Stimulated activated naive CD8-positive, alpha-beta T cell treated with anti-CD3 and anti-CD28 coated beads, Interleukin-15, Interleukin-2, amounts not matched to agents 100 U/mL and 50 U/mL, for 24 hours (primary cell): ENCODE results near the gene ANKRD63.

Source experiments
- ATAC-seq: fragments of 150-1000 bp; cut with Tn5 transposase; one replicate; pipeline ENCODE4 v1.10.0; 2021
- DNase-seq: peaks from one replicate; pipeline ENCODE4 v3.0.0; 2021

ANKRD63 gene

GRCh38 chr15:40257656-40258450 lies 25.0 kb downstream of the ANKRD63 start:
- no peak for DNase-seq
- ATAC-seq = no peak

DNA sequence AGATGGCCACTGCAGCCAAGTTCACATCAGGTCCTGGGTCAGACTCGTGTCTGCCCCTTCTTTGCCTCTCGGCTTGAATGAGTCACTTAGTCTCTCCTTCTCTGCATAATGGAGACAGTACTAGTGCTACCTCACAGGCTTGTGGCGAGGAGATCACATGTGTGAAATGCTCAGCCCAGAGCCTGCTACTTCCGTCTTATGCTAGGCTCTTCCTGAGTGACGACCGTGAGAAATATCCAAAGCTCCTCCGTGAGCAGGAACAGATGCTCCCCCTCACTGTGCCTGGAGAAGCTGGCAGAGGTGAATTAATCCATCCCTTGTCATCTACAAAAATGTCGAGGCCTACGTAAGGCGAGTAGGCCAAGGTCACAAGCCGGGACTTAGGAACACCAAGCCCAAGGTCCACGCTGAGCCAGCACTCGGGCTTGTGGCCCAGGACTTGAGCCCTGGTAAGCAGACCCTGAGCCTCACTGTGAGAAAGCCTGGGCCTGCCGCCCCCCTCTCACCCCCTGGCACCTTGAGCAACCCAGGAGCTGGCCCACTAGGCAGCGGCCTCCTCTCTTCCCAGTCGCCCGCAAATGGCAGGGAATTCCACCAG lies 26.1 kb downstream of the ANKRD63 start:
- ATAC-seq (peak; percentile 55), DNase-seq (no peak)

- DNase-seq (no peak), ATAC-seq (no peak)
Measured at GRCh38 chr15:40255033-40255432, 27.8 kb downstream of the ANKRD63 start.

DNA sequence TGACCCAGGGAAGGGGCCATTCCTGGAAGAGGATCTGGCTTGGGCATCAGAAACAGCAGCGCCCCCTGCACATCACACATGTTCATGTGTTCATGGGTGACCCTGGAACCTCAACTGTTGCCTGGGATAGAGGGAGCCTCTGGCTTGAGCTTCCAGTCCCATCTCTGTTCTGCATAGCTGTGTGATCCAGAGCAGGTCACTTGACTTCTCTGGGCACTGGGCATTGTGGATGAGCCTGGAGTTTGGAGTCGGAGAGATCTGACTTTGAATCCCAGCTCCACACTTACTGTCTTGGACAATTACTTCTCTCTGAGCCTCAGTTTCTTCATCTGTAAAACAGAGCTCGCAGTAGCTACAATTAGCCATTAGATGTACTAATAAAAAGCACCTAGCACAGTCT lies 28.4 kb downstream of the ANKRD63 start:
- DNase-seq (no peak), ATAC-seq (no peak)

GRCh38 chr15:40253167-40253790 lies 29.6 kb downstream of the ANKRD63 start:
- DNase-seq (no peak), ATAC-seq (no peak)

DNA sequence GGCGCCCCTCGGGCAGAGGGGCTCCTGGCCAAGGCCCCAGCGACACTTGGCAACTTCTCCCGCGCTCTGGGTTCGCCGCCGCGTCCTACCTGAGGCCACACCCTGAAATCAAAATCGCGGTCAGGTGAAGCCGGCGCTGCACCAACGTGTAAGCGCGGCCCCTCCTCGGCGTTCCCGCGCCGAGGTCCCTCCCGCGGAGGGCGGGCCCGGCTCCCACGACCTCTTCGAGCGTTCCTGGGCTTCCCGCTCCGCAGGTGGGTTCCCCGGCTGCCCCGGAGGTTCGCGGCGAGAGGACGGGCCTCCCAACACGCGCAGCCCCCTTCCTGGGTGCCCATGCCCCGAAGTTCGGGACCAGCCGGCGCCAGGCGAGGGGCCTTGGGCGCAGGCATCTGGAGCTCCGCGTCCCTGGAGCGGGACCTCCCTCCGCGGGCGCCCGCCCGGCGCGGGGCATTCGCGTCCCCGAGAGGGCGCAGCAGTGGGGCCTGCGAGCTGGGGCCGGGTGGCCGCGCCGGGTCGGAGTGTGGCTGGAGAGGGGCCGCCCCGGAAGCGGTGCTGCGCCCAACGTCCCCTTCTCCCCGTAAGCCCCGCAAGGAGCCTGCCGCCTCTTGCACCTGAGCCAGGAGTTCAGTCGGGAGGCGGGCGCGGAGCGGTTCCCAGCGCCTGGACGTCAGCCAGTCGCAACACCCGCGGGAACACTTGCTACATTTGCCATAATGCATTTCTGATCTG lies 30.3 kb downstream of the ANKRD63 start:
- DNase-seq (peak; percentile 16), ATAC-seq (peak; percentile 16)

DNA sequence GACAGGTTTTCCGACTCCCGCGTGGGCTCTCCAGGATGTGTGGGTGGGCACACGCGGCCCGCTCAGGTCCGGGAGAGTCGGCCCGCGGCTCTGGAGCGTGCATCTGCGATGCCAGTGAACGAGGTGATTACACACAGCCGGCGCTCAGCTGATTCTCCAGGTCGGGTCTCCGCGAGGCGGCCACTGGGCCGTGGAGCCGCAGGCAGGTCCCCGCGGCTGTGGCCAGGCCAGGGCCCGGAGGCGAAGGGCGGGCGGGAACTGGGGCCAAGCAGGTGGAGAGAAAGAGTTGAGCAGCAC lies 30.8 kb downstream of the ANKRD63 start:
- ATAC-seq = no peak

GRCh38 chr15:40251486-40252140 lies 31.3 kb downstream of the ANKRD63 start:
- no peak for ATAC-seq

More for the DNA sequence above, 30.8 kb downstream of the ANKRD63 start:
- no peak for DNase-seq

DNA sequence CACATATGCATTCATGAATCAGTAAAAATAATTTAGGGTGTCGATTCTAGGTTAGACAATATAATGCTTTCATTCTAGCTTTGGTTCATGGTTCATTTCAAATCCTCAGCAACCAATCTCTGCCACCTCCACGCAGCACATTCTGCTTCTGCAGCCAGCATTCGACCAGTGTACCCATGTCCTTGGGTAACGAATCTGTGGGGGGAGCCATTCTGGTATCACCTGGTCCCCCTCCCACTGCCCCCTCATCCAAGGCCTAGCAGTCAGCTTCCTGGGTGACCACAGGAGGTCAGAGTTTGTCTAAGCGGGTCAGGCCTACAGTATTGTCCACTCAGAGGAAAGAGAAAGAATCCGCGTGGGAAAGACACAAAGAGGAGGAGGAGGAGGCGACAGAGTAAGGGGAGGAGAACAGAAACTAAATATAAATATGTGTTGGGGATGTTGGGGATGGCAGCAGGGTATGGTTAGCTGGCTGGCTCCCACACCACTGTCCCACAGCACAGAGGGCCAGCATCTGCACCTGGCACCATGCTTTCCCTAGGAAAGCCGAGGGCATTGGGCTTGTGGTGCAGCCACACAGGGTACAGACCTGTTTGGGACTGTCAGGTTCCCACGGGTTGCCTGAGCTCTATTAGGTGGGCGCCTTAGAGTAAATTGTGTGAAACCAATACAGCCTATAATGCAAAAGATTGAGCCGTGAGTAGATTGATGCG lies 31.9 kb downstream of the ANKRD63 start:
- no peak for DNase-seq
- no peak for ATAC-seq

More at GRCh38 chr15:40251486-40252140, 31.3 kb downstream of the ANKRD63 start:
- no peak for DNase-seq

DNA sequence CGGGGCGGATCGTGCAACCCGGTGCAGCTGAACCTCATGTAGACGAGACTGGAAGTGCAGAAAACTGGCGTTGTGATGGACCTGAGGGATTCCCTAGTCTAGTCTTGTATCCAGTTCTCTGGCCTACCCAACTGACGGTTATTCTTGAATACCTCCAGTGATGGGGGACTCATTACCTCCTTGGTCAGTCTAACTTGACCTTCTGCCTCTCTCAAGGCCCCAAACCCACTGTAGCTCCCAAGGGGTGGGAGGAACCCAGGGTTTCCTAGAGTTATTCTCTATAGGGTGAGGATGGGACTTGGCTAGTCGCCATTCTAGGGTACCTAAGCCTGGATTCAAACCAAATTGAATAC lies 32.6 kb downstream of the ANKRD63 start:
- DNase-seq (no peak), ATAC-seq (no peak)

DNA sequence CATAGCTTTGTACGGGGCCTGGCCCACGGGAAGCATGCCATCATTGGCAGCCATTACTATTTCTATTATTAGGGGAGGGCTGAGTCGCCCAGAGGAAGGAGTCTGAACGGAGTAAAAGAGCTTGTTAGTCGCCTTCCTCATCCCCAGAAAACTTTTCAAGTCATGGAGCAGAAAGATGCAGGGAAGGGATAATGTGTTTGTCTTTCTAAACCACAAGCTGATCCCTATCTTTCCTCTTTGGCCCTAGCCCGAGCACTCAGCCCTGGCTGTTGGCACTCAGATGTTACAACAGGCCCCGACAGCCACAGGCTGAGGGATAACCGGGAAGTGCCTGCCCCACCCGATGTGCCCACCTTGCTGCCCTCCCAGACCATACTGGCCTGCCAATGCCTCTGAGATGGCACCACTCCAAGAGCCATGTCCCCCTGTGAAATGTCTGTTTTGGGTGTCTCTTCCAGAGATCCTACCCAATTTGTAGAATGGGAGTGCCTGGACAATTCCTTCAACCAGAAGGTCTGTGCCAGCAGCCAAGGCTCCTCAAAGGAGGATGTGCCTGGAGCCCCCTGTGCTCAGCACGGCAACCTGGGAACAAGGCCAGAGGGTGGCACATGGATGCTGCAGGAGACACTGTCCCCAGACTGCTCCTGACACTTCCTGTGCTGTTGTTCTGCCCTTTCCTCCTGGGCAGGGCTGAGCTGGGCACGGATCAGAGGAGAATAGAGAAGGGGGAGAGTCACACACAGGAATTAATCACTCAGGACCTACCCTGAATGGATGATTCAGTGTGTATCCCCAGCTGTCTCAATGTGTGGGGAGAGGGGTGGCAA lies 33.2 kb downstream of the ANKRD63 start:
- ATAC-seq (no peak), DNase-seq (no peak)

DNA sequence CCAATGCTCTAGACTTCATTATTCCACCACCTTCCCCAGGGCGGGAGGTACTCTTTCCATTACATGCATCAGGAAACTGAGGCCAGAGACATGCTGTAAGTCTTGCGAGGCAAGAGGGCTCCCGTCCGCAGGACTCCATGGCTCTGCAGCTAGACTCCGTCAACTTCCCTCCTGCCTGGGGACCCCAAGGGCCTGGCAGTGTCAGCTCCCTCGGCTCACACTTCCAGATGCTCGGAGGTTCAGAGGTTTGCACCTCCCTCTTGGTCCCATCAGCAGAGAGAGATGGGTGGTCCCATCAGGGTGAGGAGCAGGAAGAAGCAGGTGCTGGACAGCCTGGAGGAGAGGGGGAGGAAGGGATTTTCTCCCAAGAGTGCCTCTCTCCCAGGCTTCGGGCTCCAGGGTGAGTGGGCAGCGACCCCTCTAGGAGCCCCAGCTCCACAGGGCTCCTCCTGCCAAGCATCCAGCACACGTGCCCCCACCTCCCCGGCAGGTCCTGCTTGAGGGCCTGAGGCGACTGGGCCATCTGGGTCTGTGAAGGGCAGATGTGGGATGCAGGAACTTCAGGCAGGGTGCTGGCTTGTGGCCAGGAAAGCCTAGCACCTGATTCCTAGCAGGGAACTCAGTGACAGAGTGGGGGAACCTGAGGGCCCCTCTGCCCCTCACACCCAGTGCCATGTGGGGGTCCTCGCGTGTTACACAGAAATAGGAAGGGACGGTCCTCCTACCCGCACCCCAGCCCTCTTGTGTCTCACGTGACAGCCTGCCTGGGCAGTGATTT lies 34.7 kb downstream of the ANKRD63 start:
- ATAC-seq (no peak), DNase-seq (no peak)

DNA sequence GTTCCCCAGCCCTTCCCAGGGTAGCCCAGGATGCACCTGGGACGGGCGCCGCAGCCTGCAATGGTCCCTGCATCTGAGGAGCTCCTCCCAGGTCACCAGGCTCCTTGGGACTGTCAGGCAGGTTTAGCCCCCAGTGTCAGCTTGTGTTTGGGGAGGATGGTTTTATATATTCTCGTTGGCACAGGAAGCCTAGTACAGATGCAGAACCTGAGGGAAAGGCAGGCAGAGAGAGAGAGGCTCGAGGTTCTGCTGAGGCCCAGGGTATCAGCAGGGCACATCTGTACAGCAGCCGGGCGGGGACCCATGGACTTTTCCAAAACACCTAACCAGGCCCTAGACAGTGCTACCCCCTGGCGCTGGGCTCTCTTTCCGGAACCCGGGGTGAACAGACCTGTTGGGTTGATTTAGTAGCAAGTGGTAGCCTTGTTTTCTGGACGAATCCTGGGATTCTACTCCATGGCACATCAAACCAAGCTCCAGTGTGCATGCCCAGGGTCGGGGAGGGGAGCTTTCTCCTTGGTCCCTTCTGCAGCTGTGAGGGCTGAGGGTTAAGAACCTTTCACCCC lies 35.4 kb downstream of the ANKRD63 start:
- ATAC-seq = no peak
- DNase-seq = no peak

DNA sequence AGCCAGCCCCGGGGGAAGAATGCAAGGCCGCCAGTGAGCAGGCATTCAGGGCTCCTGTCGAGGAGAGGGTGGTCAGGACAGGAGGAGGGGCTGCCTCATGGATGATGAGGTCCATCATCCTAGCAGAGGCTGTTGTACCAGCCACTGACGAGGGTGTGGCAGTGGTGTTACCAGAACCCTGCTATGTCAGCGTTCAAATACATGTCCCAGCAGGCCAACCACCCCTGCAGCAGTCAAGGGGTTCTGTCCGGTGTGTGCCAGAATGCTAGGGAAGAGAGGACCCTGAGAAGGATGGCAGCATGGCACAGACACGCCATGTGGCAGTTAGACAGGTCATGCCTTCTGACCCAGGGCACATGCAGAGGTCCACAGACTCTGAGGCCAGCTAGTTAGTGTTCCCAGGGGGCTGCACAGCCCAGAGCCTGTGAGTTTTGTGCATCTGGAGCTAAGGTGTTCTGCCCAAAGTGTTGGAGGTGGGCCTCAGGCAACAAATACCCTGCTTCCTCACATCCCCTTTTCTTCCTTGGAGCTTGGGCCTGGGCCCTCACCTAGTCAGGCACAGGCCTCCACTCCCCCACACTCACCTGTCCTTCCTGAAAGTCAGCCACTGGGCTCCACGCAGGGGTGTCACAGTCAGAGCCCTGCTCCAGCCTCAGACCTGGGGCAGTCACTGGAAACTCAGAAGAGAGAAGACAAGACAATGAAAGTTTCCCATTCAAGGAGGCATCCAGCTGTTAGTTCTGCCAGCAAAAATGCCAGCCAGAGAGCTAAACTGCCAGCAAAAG lies 36.2 kb downstream of the ANKRD63 start:
- DNase-seq (no peak), ATAC-seq (no peak)

DNA sequence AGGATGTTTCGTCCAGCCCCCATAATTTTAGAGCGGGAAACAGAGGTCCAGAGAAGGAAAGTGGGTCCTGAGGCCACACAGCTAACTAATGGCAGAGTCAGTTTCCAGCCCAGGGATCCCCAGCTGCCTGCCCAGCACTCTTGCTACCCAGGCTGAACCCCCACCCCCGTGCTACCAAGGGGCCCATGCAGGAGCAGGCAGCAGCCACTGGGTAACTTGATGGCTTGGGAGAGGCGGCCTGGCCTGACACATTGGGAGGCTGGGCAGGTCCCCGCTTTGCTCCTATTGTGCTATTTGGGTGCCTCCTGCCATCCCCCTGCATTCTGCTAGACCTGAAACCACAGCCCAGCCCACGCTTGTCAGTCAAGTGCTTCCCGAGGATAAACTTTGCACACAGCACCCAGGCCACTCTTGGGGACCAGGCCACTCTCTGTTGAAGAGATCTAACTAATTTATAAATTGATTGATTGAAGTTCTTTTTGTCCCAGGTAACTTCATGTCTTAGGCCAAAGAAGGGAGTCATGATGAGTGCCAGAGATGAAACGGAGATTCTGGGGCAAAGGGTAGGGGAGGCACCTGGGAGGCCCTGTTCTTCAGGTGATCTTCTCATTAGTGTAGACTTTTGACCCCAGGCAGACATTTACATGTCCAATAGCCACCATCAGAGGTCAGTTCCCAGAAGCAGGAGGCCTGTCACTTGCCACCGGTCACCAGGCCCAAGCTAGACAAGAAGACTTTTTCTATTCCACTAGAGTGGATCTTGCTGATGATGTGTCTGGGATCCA lies 37.0 kb downstream of the ANKRD63 start:
- no peak for ATAC-seq
- no peak for DNase-seq

GRCh38 chr15:40244961-40245523 lies 37.8 kb downstream of the ANKRD63 start:
- no peak for ATAC-seq
- DNase-seq = no peak

DNA sequence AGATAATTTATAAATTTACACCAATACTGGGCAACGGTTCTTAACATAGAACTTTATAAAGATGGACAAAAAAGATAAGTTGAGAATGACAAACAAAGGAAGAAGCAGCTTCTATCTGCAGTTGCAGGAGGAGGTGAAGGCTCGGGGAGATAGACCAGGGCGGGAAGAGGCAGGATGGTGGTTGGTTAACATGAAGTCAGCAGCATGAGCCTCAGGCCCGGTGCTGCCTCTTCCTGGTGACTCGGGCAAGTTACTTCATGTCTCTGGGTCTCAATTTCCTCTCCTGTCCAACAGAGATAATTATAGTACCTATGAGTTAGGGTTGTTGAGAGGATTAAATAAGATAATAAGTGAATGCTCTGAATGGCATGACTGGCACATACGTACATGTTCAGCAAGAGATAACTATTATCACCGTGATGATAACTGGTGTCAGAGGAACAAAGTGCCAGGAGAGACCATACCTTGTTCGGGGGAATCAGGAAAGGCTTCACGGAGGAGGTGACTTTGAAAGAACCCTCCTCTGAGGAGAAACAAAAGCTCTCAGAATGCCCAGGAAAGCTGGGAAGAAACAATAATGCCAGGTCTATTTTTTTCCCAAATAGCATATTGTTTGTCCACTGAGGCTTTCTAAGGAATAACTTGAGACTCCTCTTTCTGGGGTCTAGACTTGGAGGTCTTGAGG lies 39.6 kb downstream of the ANKRD63 start:
- DNase-seq = no peak
- ATAC-seq = no peak
